Memory B cell (primary cell): Measurements from ENCODE around the gene ADGRV1.

Experiments
- ATAC-seq: fragments of 150-1000 bp; cut with Tn5 transposase; 2 replicates; pipeline ENCODE4 v1.10.0; 2021; ENCODE audit warnings: low read depth, mild to moderate bottlenecking, moderate library complexity
- DNase-seq, 2 donors: peaks; one replicate each; pipeline ENCODE4 v3.0.0; 2022; ENCODE audit warnings: low spot score in 2 of 2
- H3K27ac Mint-ChIP-seq: one replicate; pipeline ENCODE4 v1.8.0; 2022; ENCODE audit warnings: mild to moderate bottlenecking, moderate library complexity, mixed read lengths
- H3K27me3 Mint-ChIP-seq: one replicate; pipeline ENCODE4 v1.8.0; 2022; ENCODE audit warnings: mixed read lengths
- H3K36me3 Mint-ChIP-seq: one replicate; pipeline ENCODE4 v1.8.0; 2022; ENCODE audit warnings: mild to moderate bottlenecking, mixed read lengths
- H3K4me1 Mint-ChIP-seq: one replicate; pipeline ENCODE4 v1.8.0; 2022; ENCODE audit warnings: mixed read lengths
- H3K4me3 Mint-ChIP-seq: one replicate; pipeline ENCODE4 v1.8.0; 2022; ENCODE audit warnings: mild to moderate bottlenecking, moderate library complexity, mixed read lengths
- H3K9me3 Mint-ChIP-seq: one replicate; pipeline ENCODE4 v1.8.0; 2022; ENCODE audit warnings: mixed read lengths

ADGRV1 gene

GRCh38 chr5:90886381-90886780 lies 327.8 kb downstream of the ADGRV1 start:
- Mint-ChIP-seq H3K36me3 (no peaks in the 10 kb centered on the region), H3K9me3 (no peaks in the 10 kb centered on the region), H3K4me3 (no peak overlapping the region), H3K27ac (no peak overlapping the region), H3K4me1 (no peaks in the 10 kb centered on the region), H3K27me3 (peaks cover 7% of the 10 kb centered on the region)
- DNase-seq (no peak), ATAC-seq (no peak)

- DNase-seq, result no peak
- Mint-ChIP-seq H3K27ac (no peak overlapping the region), H3K9me3 (no peaks in the 10 kb centered on the region)
These were observed 330.1 kb downstream of the ADGRV1 start for GRCh38 chr5:90888511-90889324.

GRCh38 chr5:90889325-90889600 lies 330.7 kb downstream of the ADGRV1 start:
- ATAC-seq, result no peak
- H3K36me3 Mint-ChIP-seq, result no peaks in the 10 kb centered on the region

More at GRCh38 chr5:90888511-90889324, 330.1 kb downstream of the ADGRV1 start:
- Mint-ChIP-seq H3K4me1 (no peaks in the 10 kb centered on the region), H3K36me3 (no peaks in the 10 kb centered on the region), H3K27me3 (peaks cover 7% of the 10 kb centered on the region), H3K4me3 (no peak overlapping the region)
- no peak for ATAC-seq

GRCh38 chr5:90890180-90890579 lies 331.6 kb downstream of the ADGRV1 start:
- H3K27ac Mint-ChIP-seq, result no peak overlapping the region
- peaks cover 5% of the 10 kb centered on the region for H3K27me3 Mint-ChIP-seq
- no peak for ATAC-seq
- no peaks in the 10 kb centered on the region for H3K36me3 Mint-ChIP-seq
- H3K4me3 Mint-ChIP-seq, result no peak overlapping the region
- no peaks in the 10 kb centered on the region for H3K9me3 Mint-ChIP-seq
- no peaks in the 10 kb centered on the region for H3K4me1 Mint-ChIP-seq
- no peak for DNase-seq

More at GRCh38 chr5:90889325-90889600, 330.7 kb downstream of the ADGRV1 start:
- DNase-seq, result no peak
- H3K4me3 Mint-ChIP-seq, result no peak overlapping the region
- H3K27me3 Mint-ChIP-seq, result peaks cover 5% of the 10 kb centered on the region
- H3K9me3 Mint-ChIP-seq, result no peaks in the 10 kb centered on the region
- H3K4me1 Mint-ChIP-seq, result no peaks in the 10 kb centered on the region
- H3K27ac Mint-ChIP-seq, result no peak overlapping the region

GRCh38 chr5:90894866-90895420 lies 336.3 kb downstream of the ADGRV1 start:
- Mint-ChIP-seq H3K36me3 (no peaks in the 10 kb centered on the region), H3K27ac (no peak overlapping the region), H3K9me3 (no peaks in the 10 kb centered on the region), H3K27me3 (no peaks in the 10 kb centered on the region), H3K4me3 (no peak overlapping the region), H3K4me1 (no peaks in the 10 kb centered on the region)
- no peak for DNase-seq
- no peak for ATAC-seq

GRCh38 chr5:90897618-90898017 lies 339.0 kb downstream of the ADGRV1 start:
- no peak overlapping the region for H3K4me3 Mint-ChIP-seq
- H3K27ac Mint-ChIP-seq, result no peak overlapping the region
- no peak for ATAC-seq
- DNase-seq, result no peak
- no peaks in the 10 kb centered on the region for H3K9me3 Mint-ChIP-seq
- no peaks in the 10 kb centered on the region for H3K4me1 Mint-ChIP-seq
- no peaks in the 10 kb centered on the region for H3K36me3 Mint-ChIP-seq
- no peaks in the 10 kb centered on the region for H3K27me3 Mint-ChIP-seq

- H3K9me3 Mint-ChIP-seq, result no peaks in the 10 kb centered on the region
- no peak overlapping the region for H3K27ac Mint-ChIP-seq
- H3K4me1 Mint-ChIP-seq, result no peaks in the 10 kb centered on the region
- no peaks in the 10 kb centered on the region for H3K36me3 Mint-ChIP-seq
- no peaks in the 10 kb centered on the region for H3K27me3 Mint-ChIP-seq
- DNase-seq, result no peak
- ATAC-seq, result no peak
- H3K4me3 Mint-ChIP-seq, result no peak overlapping the region
These were observed 339.9 kb downstream of the ADGRV1 start for GRCh38 chr5:90898326-90899013.

- Mint-ChIP-seq H3K27ac (no peak overlapping the region), H3K27me3 (no peaks in the 10 kb centered on the region), H3K4me1 (no peaks in the 10 kb centered on the region), H3K36me3 (no peaks in the 10 kb centered on the region), H3K4me3 (no peak overlapping the region), H3K9me3 (no peaks in the 10 kb centered on the region)
- no peak for DNase-seq
- no peak for ATAC-seq
These were observed 340.5 kb downstream of the ADGRV1 start for GRCh38 chr5:90899014-90899604.

GRCh38 chr5:90901261-90901660 lies 342.7 kb downstream of the ADGRV1 start:
- no peaks in the 10 kb centered on the region for H3K27me3 Mint-ChIP-seq
- ATAC-seq (no peak), DNase-seq (no peak)
- no peaks in the 10 kb centered on the region for H3K9me3 Mint-ChIP-seq
- no peaks in the 10 kb centered on the region for H3K4me1 Mint-ChIP-seq
- no peak overlapping the region for H3K27ac Mint-ChIP-seq
- no peaks in the 10 kb centered on the region for H3K36me3 Mint-ChIP-seq
- no peak overlapping the region for H3K4me3 Mint-ChIP-seq

- no peaks in the 10 kb centered on the region for H3K36me3 Mint-ChIP-seq
- no peak overlapping the region for H3K27ac Mint-ChIP-seq
- no peak overlapping the region for H3K4me3 Mint-ChIP-seq
- H3K27me3 Mint-ChIP-seq, result no peaks in the 10 kb centered on the region
- DNase-seq (no peak), ATAC-seq (no peak)
- H3K9me3 Mint-ChIP-seq, result no peaks in the 10 kb centered on the region
- no peaks in the 10 kb centered on the region for H3K4me1 Mint-ChIP-seq
These were observed 343.6 kb downstream of the ADGRV1 start for GRCh38 chr5:90902170-90902569.

- no peaks in the 10 kb centered on the region for H3K9me3 Mint-ChIP-seq
- DNase-seq, result no peak
- H3K27ac Mint-ChIP-seq, result no peak overlapping the region
- peaks cover 2% of the 10 kb centered on the region for H3K27me3 Mint-ChIP-seq
- H3K4me3 Mint-ChIP-seq, result no peak overlapping the region
- H3K36me3 Mint-ChIP-seq, result no peaks in the 10 kb centered on the region
- no peaks in the 10 kb centered on the region for H3K4me1 Mint-ChIP-seq
- no peak for ATAC-seq
These were observed 344.2 kb downstream of the ADGRV1 start for GRCh38 chr5:90902651-90903386.

GRCh38 chr5:90909101-90909503 lies 350.5 kb downstream of the ADGRV1 start:
- peaks cover 5% of the 10 kb centered on the region for H3K27me3 Mint-ChIP-seq
- DNase-seq, result no peak
- ATAC-seq, result no peak

GRCh38 chr5:90909940-90910339 lies 351.3 kb downstream of the ADGRV1 start:
- Mint-ChIP-seq H3K9me3 (no peaks in the 10 kb centered on the region), H3K27me3 (peaks cover 5% of the 10 kb centered on the region), H3K36me3 (no peaks in the 10 kb centered on the region), H3K4me3 (no peak overlapping the region), H3K27ac (no peak overlapping the region), H3K4me1 (no peaks in the 10 kb centered on the region)
- no peak for ATAC-seq
- no peak for DNase-seq

More at GRCh38 chr5:90909101-90909503, 350.5 kb downstream of the ADGRV1 start:
- H3K9me3 Mint-ChIP-seq, result no peaks in the 10 kb centered on the region
- H3K36me3 Mint-ChIP-seq, result no peaks in the 10 kb centered on the region
- no peak overlapping the region for H3K4me3 Mint-ChIP-seq
- H3K27ac Mint-ChIP-seq, result no peak overlapping the region
- no peaks in the 10 kb centered on the region for H3K4me1 Mint-ChIP-seq

- H3K4me3 Mint-ChIP-seq, result no peak overlapping the region
- no peak overlapping the region for H3K27ac Mint-ChIP-seq
- no peaks in the 10 kb centered on the region for H3K4me1 Mint-ChIP-seq
- H3K36me3 Mint-ChIP-seq, result no peaks in the 10 kb centered on the region
- ATAC-seq (no peak), DNase-seq (no peak)
- H3K9me3 Mint-ChIP-seq, result no peaks in the 10 kb centered on the region
- peaks cover 5% of the 10 kb centered on the region for H3K27me3 Mint-ChIP-seq
These were observed 352.6 kb downstream of the ADGRV1 start for GRCh38 chr5:90911169-90911568.
